Colon (tissue), 2 donors: Measurements from ENCODE around the gene GCDH.
"Not testable (repeated sequence)": the region's sequence is repeated elsewhere in the genome, so short reads cannot be mapped to it uniquely, and the experiment has no call there.

Source experiments
- FAIRE-seq: peaks from 2 replicates; lab custom pipeline; 2012; peaks lifted over from hg19 to GRCh38; lab: Jason Lieb, UNC
- donor health status: control.
- donor health status: control.

Gene GCDH

DNA sequence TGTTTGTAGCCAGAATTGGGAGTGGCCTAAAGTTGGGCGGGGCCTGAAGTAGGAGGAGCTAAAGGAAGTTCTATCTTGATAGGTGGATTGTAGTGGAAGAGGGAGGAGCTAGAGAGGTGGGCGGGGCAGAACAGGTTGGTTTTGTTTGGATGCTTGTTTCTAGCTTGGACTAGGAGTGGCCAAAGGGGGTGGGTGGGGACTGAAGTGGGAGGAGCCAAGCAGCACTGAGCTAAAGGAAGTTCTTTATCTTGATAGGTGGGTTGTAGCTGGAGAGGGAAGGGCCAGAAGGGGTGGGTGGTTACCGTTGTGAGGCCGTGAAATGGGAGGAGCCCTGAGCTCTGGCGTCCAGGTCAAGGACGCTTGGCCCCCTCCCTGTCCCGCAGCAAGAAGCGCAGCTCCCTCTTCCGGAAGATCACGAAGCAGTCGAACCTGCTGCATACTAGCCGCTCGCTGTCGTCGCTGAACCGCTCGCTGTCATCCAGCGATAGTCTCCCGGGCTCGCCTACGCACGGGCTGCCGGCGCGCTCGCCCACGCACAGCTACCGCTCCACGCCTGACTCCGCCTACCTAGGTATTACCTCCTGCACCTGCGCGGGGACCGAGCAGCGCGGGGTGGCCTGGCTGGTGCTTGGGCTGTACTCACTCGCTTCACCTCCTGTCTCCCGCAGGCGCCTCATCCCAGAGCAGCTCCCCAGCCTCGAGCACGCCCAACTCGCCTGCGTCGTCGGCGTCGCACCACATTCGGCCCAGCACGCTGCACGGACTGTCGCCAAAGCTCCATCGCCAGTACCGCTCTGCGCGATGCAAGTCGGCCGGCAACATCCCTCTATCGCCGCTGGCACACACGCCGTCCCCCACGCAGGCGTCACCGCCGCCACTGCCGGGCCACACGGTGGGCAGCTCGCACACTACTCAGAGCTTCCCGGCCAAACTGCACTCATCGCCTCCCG is 17.7 kb upstream of the GCDH start:
- FAIRE-seq = no peak

DNA sequence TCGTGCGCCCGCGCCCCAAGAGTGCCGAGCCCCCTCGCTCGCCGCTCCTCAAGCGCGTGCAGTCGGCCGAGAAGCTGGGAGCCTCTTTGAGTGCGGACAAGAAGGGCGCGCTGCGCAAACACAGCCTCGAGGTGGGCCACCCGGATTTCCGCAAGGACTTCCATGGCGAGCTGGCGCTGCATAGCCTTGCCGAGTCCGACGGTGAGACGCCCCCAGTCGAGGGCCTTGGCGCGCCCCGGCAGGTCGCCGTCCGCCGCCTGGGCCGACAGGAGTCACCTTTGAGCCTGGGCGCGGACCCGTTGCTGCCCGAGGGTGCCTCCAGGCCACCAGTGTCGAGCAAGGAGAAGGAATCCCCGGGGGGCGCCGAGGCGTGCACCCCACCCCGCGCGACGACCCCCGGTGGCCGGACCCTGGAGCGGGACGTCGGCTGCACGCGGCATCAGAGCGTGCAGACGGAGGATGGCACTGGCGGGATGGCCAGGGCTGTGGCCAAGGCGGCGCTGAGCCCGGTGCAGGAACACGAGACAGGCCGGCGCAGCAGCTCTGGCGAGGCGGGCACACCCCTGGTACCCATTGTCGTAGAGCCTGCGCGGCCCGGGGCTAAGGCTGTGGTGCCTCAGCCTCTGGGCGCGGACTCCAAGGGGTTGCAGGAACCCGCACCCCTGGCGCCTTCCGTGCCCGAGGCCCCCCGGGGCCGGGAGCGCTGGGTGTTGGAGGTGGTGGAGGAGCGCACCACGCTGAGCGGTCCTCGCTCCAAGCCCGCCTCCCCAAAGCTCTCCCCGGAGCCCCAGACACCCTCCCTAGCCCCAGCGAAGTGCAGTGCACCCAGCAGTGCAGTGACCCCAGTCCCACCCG is 16.8 kb upstream of the GCDH start:
- no peak for FAIRE-seq

DNA sequence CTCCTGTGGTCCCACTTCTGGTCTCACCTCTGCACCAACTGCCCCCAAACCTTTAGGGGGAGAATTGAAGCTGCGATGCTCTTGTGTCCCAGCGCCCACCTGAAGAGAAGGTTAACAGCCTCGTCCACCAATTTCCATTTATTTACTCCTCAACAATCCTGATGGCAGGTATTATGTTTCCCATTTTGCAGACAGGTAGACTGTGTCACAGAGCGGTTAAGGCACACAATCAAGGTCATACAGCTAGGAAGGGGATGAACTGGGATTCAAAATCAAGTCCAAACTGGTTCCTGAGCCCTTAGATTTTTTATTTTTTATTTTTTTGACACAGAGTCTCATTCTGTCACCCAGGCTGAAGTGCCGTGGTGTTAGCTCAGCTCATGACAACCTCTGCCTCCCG is 15.9 kb upstream of the GCDH start:
- no peak for FAIRE-seq

DNA sequence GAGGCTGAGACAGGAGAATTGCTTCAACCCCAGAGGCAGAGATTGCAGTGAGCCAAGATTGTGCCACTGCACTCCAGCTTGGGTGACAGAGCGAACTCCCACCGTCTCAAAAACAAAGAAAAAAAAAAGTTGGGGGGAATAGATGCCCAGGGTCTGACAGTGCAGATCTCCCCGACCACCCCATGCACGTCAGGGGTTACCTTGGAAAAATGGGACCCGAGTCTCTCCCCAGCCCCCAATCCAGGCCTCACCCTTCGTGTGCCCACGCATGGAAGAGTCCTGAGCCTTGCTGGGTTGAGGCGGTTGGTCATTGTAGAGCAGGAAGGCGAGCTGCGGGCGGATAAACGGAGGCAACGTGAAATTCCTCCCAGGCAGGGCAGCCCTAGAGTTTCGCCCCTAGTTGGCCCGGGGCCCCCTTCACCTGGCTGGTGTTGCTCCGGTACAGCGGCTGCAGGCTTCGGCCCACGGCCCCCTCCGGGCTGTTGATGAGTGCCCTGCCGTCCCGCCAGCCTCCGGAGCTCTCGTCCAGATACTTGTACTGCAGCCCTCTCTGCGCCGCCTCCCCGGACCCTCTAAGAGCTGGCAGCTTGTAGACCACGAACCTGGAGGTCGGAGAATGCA is 10.3 kb upstream of the GCDH start:
- no peak for FAIRE-seq

DNA sequence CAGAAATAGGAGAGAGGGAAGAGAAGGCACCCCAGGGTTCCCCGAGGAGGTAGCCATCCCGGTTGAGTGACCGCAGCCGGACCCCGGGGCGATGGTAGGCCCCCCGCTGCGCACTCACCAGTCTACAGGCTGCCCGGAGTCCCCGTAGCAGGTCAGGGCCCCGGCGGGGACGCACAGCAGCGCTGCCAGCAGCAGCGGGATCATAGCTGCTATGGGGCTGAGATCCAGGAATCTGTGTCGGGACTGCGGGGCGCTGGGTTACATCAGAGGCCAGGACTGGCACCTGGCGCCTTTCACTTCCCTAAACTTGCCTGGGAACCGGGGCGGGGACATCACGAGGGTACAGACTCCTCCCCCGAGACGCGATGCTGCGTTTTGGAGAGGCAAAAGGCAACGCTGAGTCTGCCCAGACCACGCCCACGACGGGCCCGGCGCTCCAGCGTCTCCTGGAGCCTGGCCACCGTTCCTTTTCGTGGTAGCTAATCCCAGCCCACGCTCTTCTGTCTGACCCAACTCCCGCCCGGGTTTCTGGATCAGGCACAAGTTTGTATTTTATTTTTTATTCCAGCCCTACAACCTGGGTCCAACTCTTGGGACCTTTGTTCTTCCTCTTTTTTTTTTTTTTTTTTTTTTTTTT is 9.7 kb upstream of the GCDH start, which contains the start of gene DNASE2:
DNASE2 (minus strand) TSS at position 278 of the 637 bp plus-strand sequence; CDS start at position 204, 74 bp downstream.
- no peak for FAIRE-seq

DNA sequence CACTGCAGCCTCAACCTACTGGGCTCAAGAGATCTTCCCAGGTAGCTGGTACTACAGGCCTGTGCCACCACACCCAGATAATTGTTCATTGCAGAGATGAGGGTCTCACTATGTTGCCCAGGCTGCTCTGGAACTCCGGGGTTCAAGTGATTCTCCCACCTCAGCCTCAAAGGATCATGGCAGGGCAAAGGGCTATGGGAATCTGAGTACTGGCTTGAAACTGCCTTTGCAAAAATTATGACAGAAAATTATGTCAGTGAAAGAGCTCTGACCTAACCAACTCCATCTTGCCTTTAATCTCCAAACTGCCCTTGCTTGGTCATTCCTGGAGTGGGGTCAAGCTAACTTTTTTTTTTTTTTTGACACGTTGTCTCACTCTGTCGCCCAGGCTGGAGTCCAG is 8.4 kb upstream of the GCDH start:
- FAIRE-seq = no peak

DNA sequence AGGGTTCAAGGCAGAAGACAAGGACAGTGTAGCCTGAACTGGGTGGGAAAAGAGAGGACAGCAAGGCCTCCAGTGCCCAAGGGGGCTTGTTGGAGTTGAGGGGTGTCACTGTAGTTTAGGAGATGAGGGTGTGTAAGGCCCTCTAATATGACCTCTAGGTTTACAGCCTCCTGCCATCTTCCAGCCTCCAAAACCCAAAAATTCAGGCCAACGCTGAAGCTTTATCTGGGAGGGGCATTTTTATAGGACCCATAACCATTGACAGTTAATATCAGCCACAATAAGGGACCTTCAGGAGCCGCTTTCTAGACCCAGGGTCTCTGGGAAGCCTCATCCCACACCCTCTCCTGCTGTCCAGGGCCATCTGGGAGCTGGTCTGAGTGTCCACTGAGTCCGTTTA is 6.8 kb upstream of the GCDH start:
- no peak for FAIRE-seq

DNA sequence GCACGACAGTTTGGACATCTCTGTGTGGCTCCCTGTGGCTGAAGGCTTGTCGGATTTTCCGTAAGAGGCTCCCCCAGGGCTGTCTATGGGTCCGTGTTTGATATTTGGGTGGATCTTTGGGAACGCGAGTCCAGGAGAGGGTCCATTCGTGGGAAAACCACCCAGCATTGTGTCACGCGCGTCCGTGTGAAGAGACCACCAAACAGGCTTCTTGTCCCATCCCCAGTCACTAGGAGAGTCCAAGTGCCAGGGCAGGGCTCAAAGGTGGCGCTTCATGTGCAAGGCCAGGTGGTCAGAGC is 6.4 kb upstream of the GCDH start:
- FAIRE-seq = no peak

DNA sequence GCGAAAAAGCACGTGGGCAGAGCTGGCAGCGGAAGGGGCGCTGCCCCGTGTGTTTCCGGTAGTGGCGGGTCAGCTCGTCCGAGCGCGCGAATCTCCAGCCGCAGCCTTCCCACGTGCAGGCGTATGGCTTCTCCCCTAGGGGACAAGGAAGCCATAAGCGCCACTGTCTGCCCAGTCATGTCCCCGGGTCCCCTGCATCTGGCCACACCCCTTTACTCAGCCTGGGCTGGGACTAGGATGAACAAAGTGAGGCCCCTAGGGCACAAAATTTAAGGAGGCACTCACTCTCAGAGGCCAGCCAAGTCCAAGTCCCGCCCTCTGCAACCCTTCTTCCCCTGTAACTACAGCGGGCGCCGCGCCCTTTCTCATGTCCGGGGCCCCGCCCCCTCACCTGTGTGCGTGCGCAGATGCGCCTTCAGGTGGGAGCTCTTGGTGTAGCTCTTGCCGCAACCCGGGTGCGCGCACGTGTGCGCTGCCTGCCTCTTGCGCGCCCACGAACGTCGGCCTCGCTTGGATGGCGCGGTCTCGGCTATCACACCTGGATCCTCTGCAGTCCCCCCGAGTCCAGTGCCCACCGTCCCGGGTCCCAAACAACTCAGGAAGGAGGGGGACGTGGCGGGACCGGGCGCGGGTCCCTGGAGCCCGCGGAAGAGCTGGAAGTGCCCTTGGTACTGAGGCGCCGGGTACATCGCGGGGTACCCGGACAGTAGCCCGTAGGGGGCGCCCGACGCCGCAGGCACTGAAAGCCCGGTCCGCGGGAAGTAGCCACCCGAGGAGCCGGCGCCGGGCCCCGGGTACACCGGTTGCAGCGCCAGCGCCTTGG is 5.8 kb upstream of the GCDH start:
- FAIRE-seq = no peak

DNA sequence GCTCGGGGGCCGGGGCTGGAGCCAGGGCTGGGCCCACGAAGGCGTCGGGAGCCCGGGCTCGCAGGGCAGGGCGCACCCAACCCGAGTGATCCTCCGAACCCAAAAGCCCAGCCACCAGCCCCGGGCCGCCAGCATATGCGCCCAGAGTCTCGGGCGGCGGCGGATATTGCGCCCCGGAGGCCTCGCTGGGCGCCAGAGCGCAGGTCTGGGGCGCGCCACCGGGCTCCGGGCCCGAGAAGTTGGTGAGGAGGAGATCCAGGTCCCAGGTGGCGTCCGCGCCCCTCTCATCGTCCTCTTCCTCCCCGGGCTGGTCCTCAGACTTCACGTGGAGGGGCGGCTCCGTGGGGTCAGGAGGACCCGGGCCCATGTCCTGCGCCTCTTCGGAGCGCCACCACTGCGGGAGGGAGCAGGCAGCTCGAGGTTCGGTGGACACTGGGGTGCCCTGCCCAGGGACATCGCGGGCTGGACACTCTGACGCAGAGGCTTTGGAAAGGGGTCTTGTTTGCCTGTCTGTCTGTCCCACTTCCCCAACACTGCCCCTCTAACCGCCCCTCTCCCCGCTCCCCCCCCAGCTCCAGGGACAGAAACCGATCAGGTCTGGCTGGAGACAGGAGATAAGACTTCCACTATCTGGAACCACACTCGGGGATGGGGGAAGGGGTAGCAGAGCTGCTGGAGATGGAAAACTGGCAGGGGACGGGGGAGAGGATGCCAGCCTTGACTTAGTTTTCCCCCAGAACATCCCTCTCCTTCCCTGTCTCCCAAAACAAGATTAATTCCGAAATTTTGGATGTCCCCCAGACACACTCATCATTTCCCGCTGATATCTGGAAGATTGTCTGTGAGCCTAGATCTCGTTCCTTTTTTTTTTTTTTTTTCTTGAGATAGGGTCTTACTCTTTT is 5.0 kb upstream of the GCDH start:
- no peak for FAIRE-seq

DNA sequence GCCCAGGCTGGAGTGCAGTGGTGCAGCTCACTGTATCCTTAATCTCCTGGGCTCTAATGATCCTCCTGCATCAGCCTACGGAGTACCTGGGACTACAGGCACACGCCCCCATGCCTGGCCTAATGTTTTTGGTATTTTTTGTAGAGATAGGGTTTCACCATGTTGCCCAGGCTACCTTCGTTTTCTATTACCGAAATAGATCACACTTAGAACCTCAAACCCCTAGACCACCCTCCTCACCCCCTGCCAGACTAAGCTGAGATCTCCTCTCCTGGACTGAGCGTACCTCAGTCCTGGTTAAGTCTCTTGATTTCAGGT is 4.3 kb upstream of the GCDH start:
- no peak for FAIRE-seq

DNA sequence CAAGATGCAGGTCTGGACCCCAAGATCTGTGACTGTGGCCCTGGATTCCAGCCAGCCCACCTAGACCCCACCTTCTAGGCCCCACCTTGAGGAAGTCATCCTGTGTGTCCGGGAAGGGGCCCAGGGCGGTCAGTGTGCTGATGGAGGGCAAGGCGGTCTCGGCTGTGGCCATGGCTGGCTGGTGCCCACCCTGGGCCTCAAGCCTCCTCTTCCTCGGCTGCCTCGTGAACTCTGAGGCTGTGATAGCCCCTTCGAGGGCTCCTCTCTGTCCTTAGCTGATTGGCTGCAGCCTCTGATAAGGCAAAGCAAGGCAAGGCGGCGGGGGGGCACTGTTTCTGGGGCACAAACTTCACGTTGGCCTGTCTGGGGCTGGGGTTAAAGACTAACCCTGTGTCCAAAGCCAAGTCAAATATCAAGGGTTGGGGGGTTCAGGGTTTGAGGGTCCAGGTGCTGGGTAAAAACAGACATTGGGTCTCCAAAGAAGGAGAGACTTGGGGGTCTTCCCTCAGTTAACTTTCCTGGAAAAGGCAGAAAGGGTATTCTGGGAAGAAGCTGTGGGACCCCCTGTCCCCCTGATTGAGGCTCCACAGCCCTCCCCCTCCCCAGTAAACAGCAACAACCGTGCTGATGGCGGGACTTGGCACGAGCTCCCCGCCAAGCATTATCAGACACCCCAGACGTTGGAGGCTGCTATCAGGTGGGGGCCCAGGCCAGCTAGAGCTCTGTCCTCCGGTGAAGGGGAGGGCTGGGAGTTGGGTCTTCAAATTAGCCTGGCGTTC is 3.8 kb upstream of the GCDH start, which contains the start of gene KLF1:
KLF1 (minus strand) TSS at position 233 of the 779 bp plus-strand sequence; CDS start at position 172, 61 bp downstream.
- no peak for FAIRE-seq

DNA sequence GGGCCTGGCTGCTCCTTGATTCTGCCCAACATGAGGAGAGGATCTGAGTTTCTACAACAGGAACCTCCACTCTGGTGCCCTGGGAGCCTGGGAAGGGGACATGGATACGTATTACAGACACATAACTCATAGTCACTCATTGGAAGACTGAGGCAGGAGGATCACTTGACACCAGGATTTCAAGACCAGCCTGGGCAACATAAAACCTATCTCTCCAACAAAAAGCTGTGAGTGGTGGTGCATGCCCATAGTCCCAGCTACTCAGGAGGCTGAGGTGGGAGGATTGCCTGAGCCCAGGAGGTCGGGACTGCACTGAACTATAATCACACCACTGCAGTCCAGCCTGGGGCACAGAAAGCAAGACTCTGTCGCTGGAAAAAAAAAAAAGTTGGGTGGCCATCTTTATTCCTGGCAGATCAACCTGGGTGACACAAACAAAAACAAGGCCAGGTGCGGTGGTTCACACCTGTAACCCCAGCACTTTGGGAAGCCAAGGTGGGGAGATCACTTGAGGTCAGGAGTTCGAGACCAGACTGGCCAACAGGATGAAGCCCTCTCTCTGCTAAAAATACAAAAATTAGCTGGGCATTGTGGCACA is 2.9 kb upstream of the GCDH start:
- FAIRE-seq = no peak

DNA sequence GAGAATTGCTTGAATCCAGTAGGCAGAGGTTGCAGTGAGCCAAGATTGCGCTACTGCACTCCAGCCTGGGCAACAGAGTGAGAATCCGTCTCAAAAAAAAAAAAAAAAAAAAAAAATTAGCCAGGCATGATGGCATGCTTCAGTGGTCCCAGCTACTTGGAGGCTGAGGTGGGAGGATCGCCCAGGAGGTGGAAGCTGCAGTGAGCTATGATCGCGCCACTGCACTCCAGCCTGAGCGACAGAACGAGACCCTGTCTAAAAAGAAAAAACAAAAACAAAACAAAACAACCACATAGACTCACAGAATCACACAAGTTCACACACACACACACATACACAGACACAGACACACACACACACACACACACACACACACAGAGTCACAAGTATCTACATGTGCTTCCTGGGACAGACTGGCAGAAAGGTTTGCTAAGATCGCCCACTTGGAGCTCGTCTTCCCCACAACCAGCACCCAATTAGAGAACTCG is 617 bp upstream of the GCDH start:
- FAIRE-seq = not testable (repeated sequence)

DNA sequence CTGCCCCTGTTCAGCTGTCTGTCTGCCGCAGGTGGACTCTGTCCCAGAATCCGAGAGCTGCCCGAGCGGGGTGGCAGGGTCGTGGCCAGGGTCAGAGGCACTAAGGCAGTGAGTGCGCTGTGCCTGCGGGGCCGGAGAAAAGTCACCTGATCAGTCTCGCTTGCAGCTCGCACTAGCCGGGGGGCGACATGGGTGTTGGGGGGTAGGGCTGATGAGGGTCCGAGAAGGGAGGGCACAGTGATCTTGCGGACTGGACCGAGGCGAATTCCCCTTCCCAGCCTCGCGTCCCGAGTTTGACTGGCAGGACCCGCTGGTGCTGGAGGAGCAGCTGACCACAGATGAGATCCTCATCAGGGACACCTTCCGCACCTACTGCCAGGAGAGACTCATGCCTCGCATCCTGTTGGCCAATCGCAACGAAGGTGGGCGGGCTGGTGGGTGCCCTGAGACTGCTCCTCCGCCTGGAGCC is 627 bp downstream of the GCDH start:
- FAIRE-seq = no peak

DNA sequence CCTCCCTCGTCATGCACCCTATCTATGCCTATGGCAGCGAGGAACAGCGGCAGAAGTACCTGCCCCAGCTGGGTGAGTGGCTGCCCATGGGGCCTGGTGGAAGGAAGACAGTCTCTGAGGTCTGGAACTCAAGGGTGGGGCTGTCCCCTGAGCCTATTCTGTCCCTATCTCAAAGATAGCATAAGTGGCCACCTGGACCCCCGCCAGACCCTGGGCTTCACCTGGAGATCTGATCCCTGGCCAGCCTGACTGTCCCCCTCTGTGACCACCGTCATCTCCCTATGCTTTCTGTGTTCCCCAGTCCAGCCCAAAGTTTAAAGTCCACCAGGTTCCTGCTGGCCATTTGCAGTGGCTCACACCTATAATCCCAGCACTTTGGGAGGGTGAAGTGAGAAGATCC is 2.6 kb downstream of the GCDH start:
- FAIRE-seq = no peak

DNA sequence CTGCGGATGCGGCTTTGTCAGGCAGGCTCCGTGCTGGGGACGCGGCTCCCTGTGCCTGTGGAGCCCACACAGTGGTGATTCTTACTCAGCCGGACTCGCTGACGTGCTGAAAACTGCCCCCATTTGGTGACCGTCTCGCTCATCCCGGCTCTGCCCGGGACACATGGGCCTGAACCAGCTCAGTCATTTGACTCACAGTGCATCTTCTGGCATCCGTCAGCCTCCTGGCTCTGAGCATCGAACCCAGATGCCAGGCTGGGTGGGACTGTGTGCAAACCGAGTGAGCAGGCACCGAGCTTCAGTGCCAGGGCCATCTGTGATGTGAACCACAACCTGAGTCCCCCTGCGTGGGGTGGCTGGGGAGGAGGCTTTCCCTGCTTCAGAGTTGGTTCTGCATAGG is 5.5 kb downstream of the GCDH start:
- no peak for FAIRE-seq

DNA sequence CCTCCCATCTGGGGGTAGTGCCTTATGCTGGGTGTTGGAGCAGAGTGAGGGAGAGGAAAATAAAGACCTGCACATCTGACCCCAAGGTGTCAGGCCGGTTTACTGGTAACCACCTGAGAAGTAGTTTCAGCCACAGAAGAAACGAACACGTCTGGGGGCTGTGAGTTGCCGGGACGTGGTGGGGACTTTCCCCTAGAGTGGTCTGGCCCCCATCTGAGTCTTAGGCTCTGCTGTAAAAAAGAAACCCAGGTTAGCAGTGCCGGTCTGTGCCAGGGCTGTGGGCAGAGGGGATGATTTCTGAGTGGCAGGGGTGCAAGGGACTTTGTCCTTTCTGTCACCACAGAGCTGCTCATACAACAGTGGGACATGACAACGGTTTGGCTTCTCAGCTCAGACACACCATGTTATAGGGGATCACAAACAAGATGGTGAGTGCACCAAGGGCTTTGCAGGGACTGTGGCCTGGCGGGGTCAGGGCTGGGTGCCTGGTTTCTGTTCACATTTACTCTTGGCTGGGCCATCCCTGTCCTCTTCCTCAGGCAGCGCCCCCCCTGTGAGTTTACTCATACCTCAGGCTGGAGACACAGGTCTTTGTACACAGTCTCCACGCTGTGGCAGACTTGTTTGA is 9.0 kb downstream of the GCDH start:
- FAIRE-seq = no peak
